ENCODE measurements around the gene CRYBG1. TPM values are rescaled to one million over a fixed set of nuclear protein-coding genes. Genes with fewer than 3 reads are reported as not detected.

CRYBG1 gene
- polyA plus RNA-seq, 2 of the 4 experiments (the other 2 are of a cell fraction): 0.31 to 0.37 TPM

GRCh38 chr6:106614166-106614565 lies 253.6 kb downstream of the CRYBG1 start:
- ChIA-PET POLR2A (no interaction called here), CTCF (interaction anchor here (0.6 to 1.4 kb wide), 3 partner anchors 46 to 365 kb away, joined by 3 to 4 read pairs (median 3); no protein-coding TSS in a partner anchor)
- H3K4me2 ChIP-seq: no peak overlapping the region
- FAIRE-seq: no peak
- WGBS (ENCODE audit: missing lambda C conversion rate): 96% methylated on average over 1 of the region's 1 CpG
- no peak for DNase-seq (ENCODE audit: low read depth in 1 of 2, low spot score in 1 of 2)
- no peaks in the 10 kb centered on the region for H3K9me3 ChIP-seq
- H3K4me1 ChIP-seq: no peaks in the 10 kb centered on the region
- TF ChIP-seq EHF (CRISPR knock-in tag; IDR thresholded peaks at IDR 0.05) (no peak), CHD2 (IDR thresholded peaks at IDR 0.05; ENCODE audit: low read length, partially characterized antibody) (no peak), KDM1A (IDR thresholded peaks at IDR 0.05; ENCODE audit: low read depth) (no peak), NPAS2 (CRISPR knock-in tag; IDR thresholded peaks at IDR 0.05; ENCODE audit: borderline replicate concordance) (no peak), NFE2L2 (conservative IDR thresholded peaks at IDR 0.05; ENCODE audit: low read length) (no peak), HOXB5 (CRISPR knock-in tag; IDR thresholded peaks at IDR 0.05) (no peak), PHF8 (IDR thresholded peaks at IDR 0.05; ENCODE audit: borderline replicate concordance, low read depth) (no peak), CBX8 (IDR thresholded peaks at IDR 0.05) (no peak), JUN (IDR thresholded peaks at IDR 0.05) (no peak), SREBF2 (IDR thresholded peaks at IDR 0.05) (no peak), EHMT2 (IDR thresholded peaks at IDR 0.05; ENCODE audit: low read depth) (no peak), ZC3H11A (IDR thresholded peaks at IDR 0.05) (no peak), CHD4 (IDR thresholded peaks at IDR 0.05; ENCODE audit: borderline replicate concordance) (no peak), BHLHE40 (IDR thresholded peaks at IDR 0.05; ENCODE audit: low read depth, low read length) (no peak), HOXA7 (CRISPR knock-in tag; IDR thresholded peaks at IDR 0.05) (no peak), TP53 (CRISPR knock-in tag; IDR thresholded peaks at IDR 0.05) (no peak), RFX5 (IDR thresholded peaks at IDR 0.05) (no peak), FOSB (CRISPR knock-in tag; IDR thresholded peaks at IDR 0.05) (no peak), KDM5A (IDR thresholded peaks at IDR 0.05) (no peak), BCL3 (IDR thresholded peaks at IDR 0.05) (no peak)
- H3K27ac ChIP-seq: no peak overlapping the region
- H3K4me3 ChIP-seq: no peak overlapping the region
- ATAC-seq: no peak

GRCh38 chr6:106614592-106615257 lies 254.2 kb downstream of the CRYBG1 start:
- CTCF ChIA-PET: interaction anchor here (0.9 to 1.4 kb wide), 2 partner anchors 275 to 365 kb away, joined by 3 to 4 read pairs; no protein-coding TSS in a partner anchor

GRCh38 chr6:106617302-106617701 lies 256.8 kb downstream of the CRYBG1 start:
- TF ChIP-seq HOXA7 (CRISPR knock-in tag; IDR thresholded peaks at IDR 0.05) (no peak), ATOH8 (CRISPR knock-in tag; IDR thresholded peaks at IDR 0.05; ENCODE audit: low read depth) (no peak), SMC3 (IDR thresholded peaks at IDR 0.05) (no peak), EHMT2 (IDR thresholded peaks at IDR 0.05; ENCODE audit: low read depth) (no peak), MAX (IDR thresholded peaks at IDR 0.05) (no peak), EP300 (IDR thresholded peaks at IDR 0.05) (no peak), JUNB (IDR thresholded peaks at IDR 0.05) (no peak), MAFK (IDR thresholded peaks at IDR 0.05; ENCODE audit: partially characterized antibody) (no peak), PBX3 (IDR thresholded peaks at IDR 0.05) (no peak), E2F6 (IDR thresholded peaks at IDR 0.05; ENCODE audit: borderline replicate concordance, low read depth) (no peak)
- CTCF ChIA-PET: interaction anchor here (0.8 to 2.9 kb wide), 2 partner anchors 362 to 380 kb away, joined by 3 to 7 read pairs; no protein-coding TSS in a partner anchor
- Histone ChIP-seq H3K4me1 (no peaks in the 10 kb centered on the region), H3K27ac (no peak overlapping the region), H3K9me3 (no peaks in the 10 kb centered on the region), H3K4me3 (no peak overlapping the region), H3K4me2 (no peak overlapping the region)
- ATAC-seq (no peak), DNase-seq (ENCODE audit: low read depth in 1 of 2, low spot score in 1 of 2) (no peak), FAIRE-seq (no peak)
- POLR2A ChIA-PET: no interaction called here

More at GRCh38 chr6:106614592-106615257, 254.2 kb downstream of the CRYBG1 start:
- no peaks in the 10 kb centered on the region for H3K9me3 ChIP-seq
- 74% methylated on average over 3 of the region's 3 CpGs for WGBS (ENCODE audit: missing lambda C conversion rate)
- H3K4me1 ChIP-seq: no peaks in the 10 kb centered on the region
- FAIRE-seq (no peak), ATAC-seq (no peak), DNase-seq (ENCODE audit: low read depth in 1 of 2, low spot score in 1 of 2) (no peak)
- POLR2A ChIA-PET: no interaction called here
- no peak overlapping the region for H3K4me2 ChIP-seq
- TF ChIP-seq SREBF2 (IDR thresholded peaks at IDR 0.05) (no peak), CHD4 (IDR thresholded peaks at IDR 0.05; ENCODE audit: borderline replicate concordance) (no peak), MAFK (IDR thresholded peaks at IDR 0.05; ENCODE audit: partially characterized antibody) (no peak), HEYL (CRISPR knock-in tag; IDR thresholded peaks at IDR 0.05) (no peak)
- H3K4me3 ChIP-seq: no peak overlapping the region
- no peak overlapping the region for H3K27ac ChIP-seq

Data from A549 (cell line).